WI38 (cell line): ENCODE results near the gene PLPPR3.

ENCODE experiments used
- H3K4me3 ChIP-seq: 2 replicates; pipeline ENCODE4 v1.5.1; 2011; ENCODE audit warnings: low read depth, mild to moderate bottlenecking, control low read depth, low read length
- TF ChIP-seq, protein P1 (sequence below): IDR thresholded peaks from 2 replicates; pipeline ENCODE4 v1.5.1; 2012; ENCODE audit warnings: low read depth, mild to moderate bottlenecking, control low read depth, low read length

Gene PLPPR3

GRCh38 chr19:795073-795611, 26.6 kb downstream of the PLPPR3 start:
- TF ChIP-seq, protein P1, sequence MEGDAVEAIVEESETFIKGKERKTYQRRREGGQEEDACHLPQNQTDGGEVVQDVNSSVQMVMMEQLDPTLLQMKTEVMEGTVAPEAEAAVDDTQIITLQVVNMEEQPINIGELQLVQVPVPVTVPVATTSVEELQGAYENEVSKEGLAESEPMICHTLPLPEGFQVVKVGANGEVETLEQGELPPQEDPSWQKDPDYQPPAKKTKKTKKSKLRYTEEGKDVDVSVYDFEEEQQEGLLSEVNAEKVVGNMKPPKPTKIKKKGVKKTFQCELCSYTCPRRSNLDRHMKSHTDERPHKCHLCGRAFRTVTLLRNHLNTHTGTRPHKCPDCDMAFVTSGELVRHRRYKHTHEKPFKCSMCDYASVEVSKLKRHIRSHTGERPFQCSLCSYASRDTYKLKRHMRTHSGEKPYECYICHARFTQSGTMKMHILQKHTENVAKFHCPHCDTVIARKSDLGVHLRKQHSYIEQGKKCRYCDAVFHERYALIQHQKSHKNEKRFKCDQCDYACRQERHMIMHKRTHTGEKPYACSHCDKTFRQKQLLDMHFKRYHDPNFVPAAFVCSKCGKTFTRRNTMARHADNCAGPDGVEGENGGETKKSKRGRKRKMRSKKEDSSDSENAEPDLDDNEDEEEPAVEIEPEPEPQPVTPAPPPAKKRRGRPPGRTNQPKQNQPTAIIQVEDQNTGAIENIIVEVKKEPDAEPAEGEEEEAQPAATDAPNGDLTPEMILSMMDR = no peak
- H3K4me3 ChIP-seq = no peak overlapping the region

DNA sequence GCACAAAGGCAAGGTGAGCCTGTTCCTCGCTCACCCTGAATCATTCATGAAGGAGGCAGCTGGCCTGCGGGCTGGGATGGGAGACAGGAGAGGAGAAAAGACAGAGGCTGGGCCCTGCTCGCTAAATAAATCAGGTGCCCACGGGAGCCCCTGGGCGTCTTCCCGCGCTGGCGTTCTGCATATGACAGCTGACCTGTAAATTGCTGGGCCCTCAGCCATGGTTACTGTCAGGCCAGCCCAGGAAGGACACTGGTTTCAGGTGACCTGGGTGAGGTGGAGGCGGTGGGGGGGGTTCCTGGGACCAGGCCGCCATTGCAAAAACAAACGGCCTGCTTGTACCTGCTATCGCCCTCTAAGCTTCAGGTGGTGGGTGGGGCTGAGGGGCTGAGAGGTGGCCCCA, 27.9 kb downstream of the PLPPR3 start:
- no peak overlapping the region for H3K4me3 ChIP-seq
- TF ChIP-seq, protein P1 = no peak

- TF ChIP-seq, protein P1 = no peak
- no peak overlapping the region for H3K4me3 ChIP-seq
Measured at GRCh38 chr19:792306-792885, 29.4 kb downstream of the PLPPR3 start.

DNA sequence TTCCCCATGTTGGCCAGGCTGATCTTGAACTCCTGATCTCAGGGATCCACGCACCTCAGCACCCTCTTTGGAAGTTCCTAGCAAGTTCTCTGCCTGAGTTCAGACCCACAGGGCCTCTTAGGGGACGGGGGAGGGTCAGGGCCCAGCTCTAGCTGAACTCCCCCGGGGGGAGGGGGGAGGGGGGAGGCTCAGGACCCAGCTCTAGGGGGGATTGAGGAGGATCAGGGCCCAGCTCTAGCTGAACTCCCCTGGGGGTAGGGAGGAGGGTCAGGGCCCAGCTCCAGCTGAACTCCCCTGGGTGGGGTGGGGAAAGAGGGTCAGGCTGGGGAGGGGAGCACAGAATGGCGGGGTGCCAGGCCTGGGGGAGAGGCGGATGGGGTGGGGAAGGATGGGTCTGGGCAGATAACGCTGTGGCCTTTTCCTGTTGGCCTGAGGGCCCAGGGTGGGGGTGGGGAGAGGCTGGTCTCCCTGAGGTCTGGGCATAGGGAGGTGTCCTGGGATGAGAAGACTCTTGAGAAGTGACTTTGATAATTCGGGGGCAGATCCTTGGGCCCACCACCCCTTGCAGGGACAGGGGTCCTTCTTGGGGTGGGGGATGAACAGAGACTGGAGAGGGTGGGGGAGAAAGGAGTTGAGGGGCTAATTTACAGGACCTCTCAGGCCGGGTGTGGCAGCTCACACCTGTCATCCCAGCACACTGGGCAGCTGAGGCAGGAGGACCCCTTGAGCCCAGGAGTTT, 30.0 kb downstream of the PLPPR3 start:
- no peak overlapping the region for H3K4me3 ChIP-seq
- TF ChIP-seq, protein P1 = no peak

- no peak overlapping the region for H3K4me3 ChIP-seq
- TF ChIP-seq, protein P1 = no peak
Measured at GRCh38 chr19:791007-791566, 30.7 kb downstream of the PLPPR3 start.

GRCh38 chr19:789701-790060, 32.1 kb downstream of the PLPPR3 start:
- TF ChIP-seq, protein P1 = no peak
- H3K4me3 ChIP-seq = no peak overlapping the region

GRCh38 chr19:788983-789700, 32.6 kb downstream of the PLPPR3 start:
- H3K4me3 ChIP-seq = no peak overlapping the region
- TF ChIP-seq, protein P1 = no peak
